WTC11 (cell line): ENCODE measurements around the gene SART3. TPM values are rescaled to one million over a fixed set of nuclear protein-coding genes. Genes with fewer than 3 reads are reported as not detected.

Source experiments
- ATAC-seq: fragments of 200-7000 bp; cut with Tn5 transposase; 2 replicates; pipeline ENCODE4 v1.10.0; 2021; ENCODE audit warnings: mild to moderate bottlenecking, moderate library complexity
- CTCF ChIA-PET: fragments of 300-600 bp; sonication (Branson Sonifier 250); formaldehyde crosslinking; loops from one replicate; lab custom pipeline; 2021; ENCODE audit warnings: antibody characterized with exemption; lab: Charles Lee
- POLR2A ChIA-PET: fragments of 350-600 bp; sonication (Branson Sonifier 250); formaldehyde crosslinking; loops from one replicate; lab custom pipeline; 2021; ENCODE audit warnings: antibody characterized with exemption; lab: Charles Lee
- DNase-seq: peaks from one replicate; pipeline ENCODE4 v3.0.0; 2021; ENCODE audit warnings: low spot score
- H3K27ac Mint-ChIP-seq: 2 replicates; pipeline ENCODE4 v1.8.0; 2021; ENCODE audit warnings: mixed read lengths
- H3K27me3 Mint-ChIP-seq: 2 replicates; pipeline ENCODE4 v1.8.0; 2021; ENCODE audit warnings: low read depth, mild to moderate bottlenecking, moderate library complexity, mixed read lengths
- H3K36me3 Mint-ChIP-seq: 2 replicates; pipeline ENCODE4 v1.8.0; 2021; ENCODE audit warnings: mixed read lengths
- H3K4me1 Mint-ChIP-seq: 2 replicates; pipeline ENCODE4 v1.8.0; 2022; ENCODE audit warnings: mixed read lengths
- H3K4me3 Mint-ChIP-seq: 2 replicates; pipeline ENCODE4 v1.8.0; 2021; ENCODE audit warnings: mild to moderate bottlenecking, moderate library complexity, mixed read lengths
- H3K9me3 Mint-ChIP-seq: 2 replicates; pipeline ENCODE4 v1.8.0; 2021; ENCODE audit warnings: mixed read lengths
- ATF6 ChIP-seq: sonication (generic); formaldehyde crosslinking; IDR thresholded peaks from 2 replicates; pipeline ENCODE4 v1.8.1; 2023; ENCODE audit warnings: mild to moderate bottlenecking, missing genetic modification reagents
- CBFB ChIP-seq: sonication (generic); formaldehyde crosslinking; IDR thresholded peaks from 2 replicates; pipeline ENCODE4 v1.8.1; 2022; ENCODE audit warnings: mild to moderate bottlenecking, low read depth, missing genetic modification reagents
- CREB1 ChIP-seq: sonication (generic); formaldehyde crosslinking; IDR thresholded peaks from 2 replicates; pipeline ENCODE4 v1.8.0; 2023; ENCODE audit warnings: mild to moderate bottlenecking, missing genetic modification reagents
- GABPB1 ChIP-seq: sonication (generic); formaldehyde crosslinking; IDR thresholded peaks from 2 replicates; pipeline ENCODE4 v1.8.1; 2023; ENCODE audit warnings: mild to moderate bottlenecking, missing genetic modification reagents
- IRF1 ChIP-seq: sonication (generic); formaldehyde crosslinking; IDR thresholded peaks from 2 replicates; pipeline ENCODE4 v1.8.0; 2023; ENCODE audit warnings: missing genetic modification reagents
- IRF2 ChIP-seq: sonication (generic); formaldehyde crosslinking; IDR thresholded peaks from 2 replicates; pipeline ENCODE4 v1.8.0; 2022; ENCODE audit warnings: low read depth, missing genetic modification reagents, borderline replicate concordance
- JAZF1 ChIP-seq: fragments of 250-450 bp; sonication (Bioruptor Pico); IDR thresholded peaks from 2 replicates; pipeline ENCODE4 v1.9.0; 2021; ENCODE audit warnings: moderate library complexity, mild to moderate bottlenecking, inconsistent platforms
- KAT7 ChIP-seq: sonication (generic); formaldehyde crosslinking; IDR thresholded peaks from 2 replicates; pipeline ENCODE4 v1.8.1; 2023; ENCODE audit warnings: missing genetic modification reagents, mild to moderate bottlenecking, borderline replicate concordance
- MAX ChIP-seq: sonication (generic); formaldehyde crosslinking; IDR thresholded peaks from 2 replicates; pipeline ENCODE4 v1.8.0; 2022; ENCODE audit warnings: mild to moderate bottlenecking, missing genetic modification reagents
- NR1H2 ChIP-seq: sonication (generic); formaldehyde crosslinking; IDR thresholded peaks from 2 replicates; pipeline ENCODE4 v1.9.0; 2021; ENCODE audit warnings: mild to moderate bottlenecking, moderate library complexity, missing genetic modification reagents
- NR3C1 ChIP-seq: sonication (generic); formaldehyde crosslinking; conservative IDR thresholded peaks from 2 replicates; pipeline ENCODE4 v1.8.1; 2023; ENCODE audit warnings: low read depth, mild to moderate bottlenecking, missing genetic modification reagents
- RORB ChIP-seq: fragments of 250-450 bp; sonication (Bioruptor Pico); IDR thresholded peaks from 2 replicates; pipeline ENCODE4 v1.9.0; 2021; ENCODE audit warnings: mild to moderate bottlenecking
- SOX15 ChIP-seq: fragments of 250-450 bp; sonication (Bioruptor Pico); IDR thresholded peaks from 2 replicates; pipeline ENCODE4 v1.9.0; 2021; ENCODE audit warnings: mild to moderate bottlenecking
- USF1 ChIP-seq: sonication (generic); formaldehyde crosslinking; IDR thresholded peaks from 2 replicates; pipeline ENCODE4 v1.8.0; 2022; ENCODE audit warnings: mild to moderate bottlenecking, missing genetic modification reagents
- ZNF219 ChIP-seq: sonication (generic); formaldehyde crosslinking; IDR thresholded peaks from 2 replicates; pipeline ENCODE4 v1.8.0; 2023; ENCODE audit warnings: missing genetic modification reagents, mild to moderate bottlenecking, borderline replicate concordance
- ZNF232 ChIP-seq: sonication (generic); formaldehyde crosslinking; IDR thresholded peaks from 2 replicates; pipeline ENCODE4 v1.8.0; 2022; ENCODE audit warnings: mild to moderate bottlenecking, missing genetic modification reagents
- ZNF396 ChIP-seq: fragments of 250-450 bp; sonication (Bioruptor Pico); IDR thresholded peaks from 2 replicates; pipeline ENCODE4 v1.8.0; 2021; ENCODE audit warnings: mild to moderate bottlenecking, moderate library complexity, borderline replicate concordance
- ZNF416 ChIP-seq: fragments of 250-450 bp; sonication (Bioruptor Pico); IDR thresholded peaks from 2 replicates; pipeline ENCODE4 v1.9.0; 2021; ENCODE audit warnings: mild to moderate bottlenecking, inconsistent platforms
- ZNF532 ChIP-seq: fragments of 250-450 bp; sonication (Bioruptor Pico); IDR thresholded peaks from 2 replicates; pipeline ENCODE4 v1.9.0; 2021; ENCODE audit warnings: mild to moderate bottlenecking, borderline replicate concordance
- ZSCAN18 ChIP-seq: fragments of 250-450 bp; sonication (Bioruptor Pico); IDR thresholded peaks from 2 replicates; pipeline ENCODE4 v2.1.2; 2022; ENCODE audit warnings: mild to moderate bottlenecking, moderate library complexity
- total RNA-seq: library from RNA; stranded (reverse); gene quantifications from 3 replicates; pipeline ENCODE4 v1.2.3, GENCODE V29; 2021

The SART3 gene
- total RNA-seq, 1 experiment from 2014 or later = 91.2 TPM

GRCh38 chr12:108565976-108566375 is 5.0 kb upstream of the SART3 start (continued):
- no peak for TF ChIP-seq ZNF396 (CRISPR knock-in tag)
- no peak for TF ChIP-seq NR3C1
- no peak for TF ChIP-seq NR1H2
- TF ChIP-seq JAZF1 (CRISPR knock-in tag) = no peak
- no peak for TF ChIP-seq IRF2 (CRISPR knock-in tag)
- TF ChIP-seq ZNF532 (CRISPR knock-in tag) = no peak
- no peak for TF ChIP-seq GABPB1 (CRISPR knock-in tag)
- TF ChIP-seq KAT7 = no peak

- no peaks in the 10 kb centered on the region for H3K9me3 Mint-ChIP-seq
- peaks cover 56% of the 10 kb centered on the region for H3K36me3 Mint-ChIP-seq
- DNase-seq (no peak), ATAC-seq (no peak)
- CTCF ChIA-PET = interaction anchor here (1.0 to 1.1 kb wide), 2 partner anchors 52 to 53 kb away, joined by 3 to 4 read pairs; no protein-coding TSS in a partner anchor
- no peak overlapping the region for H3K4me3 Mint-ChIP-seq
- H3K27me3 Mint-ChIP-seq = no peaks in the 10 kb centered on the region
- H3K4me1 Mint-ChIP-seq = peaks cover 6% of the 10 kb centered on the region
- no peak for TF ChIP-seq ZNF416 (CRISPR knock-in tag)
- no peak for TF ChIP-seq CREB1 (CRISPR knock-in tag)
- TF ChIP-seq MAX (CRISPR knock-in tag) = no peak
- TF ChIP-seq ZNF219 (CRISPR knock-in tag) = no peak
- no peak for TF ChIP-seq ZSCAN18
- TF ChIP-seq ZNF232 (CRISPR knock-in tag) = no peak
- no peak for TF ChIP-seq IRF1 (CRISPR knock-in tag)
- POLR2A ChIA-PET = no interaction called here
- H3K27ac Mint-ChIP-seq = no peak overlapping the region
These were observed 4.2 kb upstream of the SART3 start for GRCh38 chr12:108565146-108565545.

GRCh38 chr12:108564724-108565123 is 3.8 kb upstream of the SART3 start:
- ATAC-seq (no peak), DNase-seq (no peak)
- no peaks in the 10 kb centered on the region for H3K27me3 Mint-ChIP-seq
- no peak overlapping the region for H3K27ac Mint-ChIP-seq
- H3K9me3 Mint-ChIP-seq = no peaks in the 10 kb centered on the region
- TF ChIP-seq RORB (CRISPR knock-in tag) (no peak), USF1 (CRISPR knock-in tag) (no peak), CBFB (CRISPR knock-in tag) (no peak), ZNF232 (CRISPR knock-in tag) (no peak), ATF6 (CRISPR knock-in tag) (no peak), SOX15 (CRISPR knock-in tag) (no peak)
- H3K4me1 Mint-ChIP-seq = peaks cover 11% of the 10 kb centered on the region
- H3K36me3 Mint-ChIP-seq = peaks cover 56% of the 10 kb centered on the region
- POLR2A ChIA-PET = no interaction called here
- CTCF ChIA-PET = interaction anchor here (1.0 to 1.1 kb wide), 2 partner anchors 52 to 54 kb away, joined by 3 to 4 read pairs; no protein-coding TSS in a partner anchor
- no peak overlapping the region for H3K4me3 Mint-ChIP-seq
